ENCODE measurements around the gene CDA. TPM values are rescaled to one million over a fixed set of nuclear protein-coding genes. Genes with fewer than 3 reads are reported as not detected.

Gene CDA
- total RNA-seq, 3 donors from 2014 or later = not detected

GRCh38 chr1:20574686-20575540 lies 14.0 kb upstream of the CDA start:
- H3K27me3 Mint-ChIP-seq (ENCODE audit: low read depth) = peaks cover 28% of the 10 kb centered on the region
- no peaks in the 10 kb centered on the region for H3K36me3 Mint-ChIP-seq (ENCODE audit: insufficient read depth)
- H3K4me1 Mint-ChIP-seq (ENCODE audit: low read depth) = peaks cover 3% of the 10 kb centered on the region
- peaks cover 4% of the 10 kb centered on the region for H3K9me3 Mint-ChIP-seq
- ATAC-seq (peak; percentile 43 to 58), DNase-seq (peak; percentile 45)
- H3K4me3 Mint-ChIP-seq = no peak overlapping the region

- Mint-ChIP-seq H3K4me1 (ENCODE audit: low read depth) (peaks cover 3% of the 10 kb centered on the region), H3K36me3 (ENCODE audit: insufficient read depth) (no peaks in the 10 kb centered on the region), H3K9me3 (peaks cover 4% of the 10 kb centered on the region), H3K27me3 (ENCODE audit: low read depth) (peaks cover 26% of the 10 kb centered on the region), H3K4me3 (no peak overlapping the region)
- DNase-seq (no peak), ATAC-seq (no peak)
Measured at GRCh38 chr1:20575541-20576336, 13.2 kb upstream of the CDA start.

- H3K27me3 Mint-ChIP-seq (ENCODE audit: low read depth) = peaks cover 23% of the 10 kb centered on the region
- ATAC-seq (no peak), DNase-seq (no peak)
- peaks cover 3% of the 10 kb centered on the region for H3K4me1 Mint-ChIP-seq (ENCODE audit: low read depth)
- H3K9me3 Mint-ChIP-seq = no peaks in the 10 kb centered on the region
- H3K36me3 Mint-ChIP-seq (ENCODE audit: insufficient read depth) = no peaks in the 10 kb centered on the region
- H3K4me3 Mint-ChIP-seq = no peak overlapping the region
Measured at GRCh38 chr1:20578062-20578461, 10.8 kb upstream of the CDA start.

GRCh38 chr1:20578721-20579395 lies 10.0 kb upstream of the CDA start:
- DNase-seq = no peak

GRCh38 chr1:20584890-20585289 lies 4.0 kb upstream of the CDA start:
- no peak overlapping the region for H3K4me3 Mint-ChIP-seq

More at GRCh38 chr1:20578721-20579395, 10.0 kb upstream of the CDA start:
- Mint-ChIP-seq H3K4me1 (ENCODE audit: low read depth) (no peaks in the 10 kb centered on the region), H3K4me3 (no peak overlapping the region), H3K36me3 (ENCODE audit: insufficient read depth) (no peaks in the 10 kb centered on the region), H3K27me3 (ENCODE audit: low read depth) (peaks cover 17% of the 10 kb centered on the region), H3K9me3 (no peaks in the 10 kb centered on the region)
- no peak for ATAC-seq

GRCh38 chr1:20586953-20587660 lies 1.8 kb upstream of the CDA start:
- Mint-ChIP-seq H3K9me3 (no peaks in the 10 kb centered on the region), H3K4me3 (no peak overlapping the region), H3K27me3 (ENCODE audit: low read depth) (peaks cover 51% of the 10 kb centered on the region), H3K36me3 (ENCODE audit: insufficient read depth) (no peaks in the 10 kb centered on the region), H3K4me1 (ENCODE audit: low read depth) (peaks cover 3% of the 10 kb centered on the region)
- DNase-seq = no peak
- no peak for ATAC-seq

More at GRCh38 chr1:20584890-20585289, 4.0 kb upstream of the CDA start:
- ATAC-seq (no peak), DNase-seq (no peak)
- no peaks in the 10 kb centered on the region for H3K36me3 Mint-ChIP-seq (ENCODE audit: insufficient read depth)
- no peaks in the 10 kb centered on the region for H3K9me3 Mint-ChIP-seq
- peaks cover 37% of the 10 kb centered on the region for H3K27me3 Mint-ChIP-seq (ENCODE audit: low read depth)
- peaks cover 3% of the 10 kb centered on the region for H3K4me1 Mint-ChIP-seq (ENCODE audit: low read depth)

GRCh38 chr1:20587661-20588053 lies 1.2 kb upstream of the CDA start:
- no peak overlapping the region for H3K4me3 Mint-ChIP-seq
- H3K9me3 Mint-ChIP-seq = no peaks in the 10 kb centered on the region
- DNase-seq (no peak), ATAC-seq (no peak)
- peaks cover 56% of the 10 kb centered on the region for H3K27me3 Mint-ChIP-seq (ENCODE audit: low read depth)
- H3K4me1 Mint-ChIP-seq (ENCODE audit: low read depth) = peaks cover 3% of the 10 kb centered on the region
- no peaks in the 10 kb centered on the region for H3K36me3 Mint-ChIP-seq (ENCODE audit: insufficient read depth)

- H3K9me3 Mint-ChIP-seq = no peaks in the 10 kb centered on the region
- H3K36me3 Mint-ChIP-seq (ENCODE audit: insufficient read depth) = no peaks in the 10 kb centered on the region
- DNase-seq = no peak
- H3K4me1 Mint-ChIP-seq (ENCODE audit: low read depth) = peaks cover 3% of the 10 kb centered on the region
- peak in 1 of 2 donors; percentile 37 for ATAC-seq
- no peak overlapping the region for H3K4me3 Mint-ChIP-seq
- peaks cover 54% of the 10 kb centered on the region for H3K27me3 Mint-ChIP-seq (ENCODE audit: low read depth)
Measured at GRCh38 chr1:20589331-20590278, 708 bp downstream of the CDA start.

- peaks cover 51% of the 10 kb centered on the region for H3K27me3 Mint-ChIP-seq (ENCODE audit: low read depth)
- DNase-seq (no peak), ATAC-seq (no peak)
- peaks cover 3% of the 10 kb centered on the region for H3K4me1 Mint-ChIP-seq (ENCODE audit: low read depth)
- no peak overlapping the region for H3K4me3 Mint-ChIP-seq
- no peaks in the 10 kb centered on the region for H3K36me3 Mint-ChIP-seq (ENCODE audit: insufficient read depth)
- H3K9me3 Mint-ChIP-seq = no peaks in the 10 kb centered on the region
Measured at GRCh38 chr1:20590306-20590777, 1.4 kb downstream of the CDA start.

GRCh38 chr1:20593756-20594155 lies 4.9 kb downstream of the CDA start:
- H3K27me3 Mint-ChIP-seq (ENCODE audit: low read depth) = peaks cover 38% of the 10 kb centered on the region

GRCh38 chr1:20594746-20595145 lies 5.8 kb downstream of the CDA start:
- Mint-ChIP-seq H3K9me3 (no peaks in the 10 kb centered on the region), H3K4me3 (no peak overlapping the region)
- ATAC-seq = no peak

More at GRCh38 chr1:20593756-20594155, 4.9 kb downstream of the CDA start:
- Mint-ChIP-seq H3K4me1 (ENCODE audit: low read depth) (peaks cover 3% of the 10 kb centered on the region), H3K4me3 (no peak overlapping the region), H3K9me3 (no peaks in the 10 kb centered on the region), H3K36me3 (ENCODE audit: insufficient read depth) (no peaks in the 10 kb centered on the region)
- no peak for ATAC-seq
- no peak for DNase-seq

GRCh38 chr1:20596106-20596505 lies 7.2 kb downstream of the CDA start:
- Mint-ChIP-seq H3K27me3 (ENCODE audit: low read depth) (peaks cover 15% of the 10 kb centered on the region), H3K9me3 (no peaks in the 10 kb centered on the region), H3K4me3 (no peak overlapping the region), H3K36me3 (ENCODE audit: insufficient read depth) (no peaks in the 10 kb centered on the region), H3K4me1 (ENCODE audit: low read depth) (no peaks in the 10 kb centered on the region)
- ATAC-seq (no peak), DNase-seq (no peak)

More at GRCh38 chr1:20594746-20595145, 5.8 kb downstream of the CDA start:
- Mint-ChIP-seq H3K36me3 (ENCODE audit: insufficient read depth) (no peaks in the 10 kb centered on the region), H3K4me1 (ENCODE audit: low read depth) (no peaks in the 10 kb centered on the region), H3K27me3 (ENCODE audit: low read depth) (peaks cover 28% of the 10 kb centered on the region)
- no peak for DNase-seq

GRCh38 chr1:20597650-20598049 lies 8.8 kb downstream of the CDA start:
- peaks cover 5% of the 10 kb centered on the region for H3K27me3 Mint-ChIP-seq (ENCODE audit: low read depth)
- H3K4me1 Mint-ChIP-seq (ENCODE audit: low read depth) = no peaks in the 10 kb centered on the region
- H3K9me3 Mint-ChIP-seq = no peaks in the 10 kb centered on the region
- H3K4me3 Mint-ChIP-seq = no peak overlapping the region
- ATAC-seq = no peak
- DNase-seq = no peak
- no peaks in the 10 kb centered on the region for H3K36me3 Mint-ChIP-seq (ENCODE audit: insufficient read depth)

Data from activated T-cell treated with anti-CD3 and anti-CD28 coated beads, Interleukin-2, amount 50 U/mL, for 4 hours (primary cell).